Measurements from ENCODE around the gene DCUN1D3.

The DCUN1D3 gene

GRCh38 chr16:20822521-20823325, 77.4 kb downstream of the DCUN1D3 start:
- no peak for DNase-seq (ENCODE audit: low read depth in 2 of 2)
- no peak for TF ChIP-seq CTCF (IDR thresholded peaks at IDR 0.05; ENCODE audit: low read depth, low read length)
- no peak overlapping the region for H3K4me3 ChIP-seq (replicated peaks in 1 of 2; ENCODE audit: low read depth in 2 of 2, low read length in 2 of 2)

GRCh38 chr16:20821682-20822081, 78.5 kb downstream of the DCUN1D3 start:
- DNase-seq (ENCODE audit: low read depth in 2 of 2): no peak
- TF ChIP-seq CTCF (IDR thresholded peaks at IDR 0.05; ENCODE audit: low read depth, low read length): no peak
- no peak overlapping the region for H3K4me3 ChIP-seq (replicated peaks in 1 of 2; ENCODE audit: low read depth in 2 of 2, low read length in 2 of 2)

GRCh38 chr16:20818929-20819585, 81.1 kb downstream of the DCUN1D3 start:
- TF ChIP-seq CTCF (IDR thresholded peaks at IDR 0.05; ENCODE audit: low read depth, low read length): no peak
- no peak for DNase-seq (ENCODE audit: low read depth in 2 of 2)

GRCh38 chr16:20814784-20815183, 85.4 kb downstream of the DCUN1D3 start:
- DNase-seq (ENCODE audit: low read depth in 2 of 2): peak in 1 of 2 donors; percentile 3
- H3K4me3 ChIP-seq (replicated peaks in 1 of 2; ENCODE audit: low read depth in 2 of 2, low read length in 2 of 2): no peak overlapping the region
- no peak for TF ChIP-seq CTCF (IDR thresholded peaks at IDR 0.05; ENCODE audit: low read depth, low read length)

More at GRCh38 chr16:20818929-20819585, 81.1 kb downstream of the DCUN1D3 start:
- H3K4me3 ChIP-seq (replicated peaks in 1 of 2; ENCODE audit: low read depth in 2 of 2, low read length in 2 of 2): no peak overlapping the region

- DNase-seq (ENCODE audit: low read depth in 2 of 2): no peak
- H3K4me3 ChIP-seq (replicated peaks in 1 of 2; ENCODE audit: low read depth in 2 of 2, low read length in 2 of 2): no peak overlapping the region
- TF ChIP-seq CTCF (IDR thresholded peaks at IDR 0.05; ENCODE audit: low read depth, low read length): no peak
Measured at GRCh38 chr16:20812510-20812909, 87.6 kb downstream of the DCUN1D3 start.

- DNase-seq (ENCODE audit: low read depth in 2 of 2): no peak
- H3K4me3 ChIP-seq (replicated peaks in 1 of 2; ENCODE audit: low read depth in 2 of 2, low read length in 2 of 2): no peak overlapping the region
- no peak for TF ChIP-seq CTCF (IDR thresholded peaks at IDR 0.05; ENCODE audit: low read depth, low read length)
Measured at GRCh38 chr16:20811889-20812439, 88.2 kb downstream of the DCUN1D3 start.

Measured in cardiac fibroblast (primary cell).